ENCODE data around the gene FAM43B. TPM values are rescaled to one million over a fixed set of nuclear protein-coding genes. Genes with fewer than 3 reads are reported as not detected.

The FAM43B gene
- total RNA-seq, 1 donor from 2014 or later: 0.52 TPM

GRCh38 chr1:20530306-20530705 is 22.1 kb upstream of the FAM43B start:
- no peaks in the 10 kb centered on the region for H3K36me3 Mint-ChIP-seq (ENCODE audit: low read depth)
- no peak overlapping the region for H3K4me3 Mint-ChIP-seq (ENCODE audit: unreplicated experiment)
- DNase-seq (ENCODE audit: low spot score): no peak
- H3K4me1 Mint-ChIP-seq (ENCODE audit: low read depth): peaks cover 9% of the 10 kb centered on the region
- TF ChIP-seq, protein P1, sequence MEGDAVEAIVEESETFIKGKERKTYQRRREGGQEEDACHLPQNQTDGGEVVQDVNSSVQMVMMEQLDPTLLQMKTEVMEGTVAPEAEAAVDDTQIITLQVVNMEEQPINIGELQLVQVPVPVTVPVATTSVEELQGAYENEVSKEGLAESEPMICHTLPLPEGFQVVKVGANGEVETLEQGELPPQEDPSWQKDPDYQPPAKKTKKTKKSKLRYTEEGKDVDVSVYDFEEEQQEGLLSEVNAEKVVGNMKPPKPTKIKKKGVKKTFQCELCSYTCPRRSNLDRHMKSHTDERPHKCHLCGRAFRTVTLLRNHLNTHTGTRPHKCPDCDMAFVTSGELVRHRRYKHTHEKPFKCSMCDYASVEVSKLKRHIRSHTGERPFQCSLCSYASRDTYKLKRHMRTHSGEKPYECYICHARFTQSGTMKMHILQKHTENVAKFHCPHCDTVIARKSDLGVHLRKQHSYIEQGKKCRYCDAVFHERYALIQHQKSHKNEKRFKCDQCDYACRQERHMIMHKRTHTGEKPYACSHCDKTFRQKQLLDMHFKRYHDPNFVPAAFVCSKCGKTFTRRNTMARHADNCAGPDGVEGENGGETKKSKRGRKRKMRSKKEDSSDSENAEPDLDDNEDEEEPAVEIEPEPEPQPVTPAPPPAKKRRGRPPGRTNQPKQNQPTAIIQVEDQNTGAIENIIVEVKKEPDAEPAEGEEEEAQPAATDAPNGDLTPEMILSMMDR (IDR thresholded peaks at IDR 0.05): no peak
- H3K9me3 Mint-ChIP-seq (ENCODE audit: low read depth): no peaks in the 10 kb centered on the region
- no peak overlapping the region for H3K27ac Mint-ChIP-seq (ENCODE audit: unreplicated experiment)
- H3K27me3 Mint-ChIP-seq (ENCODE audit: low read depth): peaks cover 67% of the 10 kb centered on the region

- H3K36me3 Mint-ChIP-seq (ENCODE audit: low read depth): no peaks in the 10 kb centered on the region
- no peak overlapping the region for H3K4me3 Mint-ChIP-seq (ENCODE audit: unreplicated experiment)
- no peaks in the 10 kb centered on the region for H3K9me3 Mint-ChIP-seq (ENCODE audit: low read depth)
- TF ChIP-seq, protein P1 (IDR thresholded peaks at IDR 0.05): no peak
- no peak for DNase-seq (ENCODE audit: low spot score)
- peaks cover 9% of the 10 kb centered on the region for H3K4me1 Mint-ChIP-seq (ENCODE audit: low read depth)
- H3K27ac Mint-ChIP-seq (ENCODE audit: unreplicated experiment): no peak overlapping the region
- H3K27me3 Mint-ChIP-seq (ENCODE audit: low read depth): peaks cover 71% of the 10 kb centered on the region
These were observed 21.5 kb upstream of the FAM43B start for GRCh38 chr1:20530901-20531300.

GRCh38 chr1:20533635-20534034 is 18.7 kb upstream of the FAM43B start:
- no peaks in the 10 kb centered on the region for H3K9me3 Mint-ChIP-seq (ENCODE audit: low read depth)
- TF ChIP-seq, protein P1 (IDR thresholded peaks at IDR 0.05): no peak
- peaks cover 61% of the 10 kb centered on the region for H3K27me3 Mint-ChIP-seq (ENCODE audit: low read depth)
- peaks cover 9% of the 10 kb centered on the region for H3K4me1 Mint-ChIP-seq (ENCODE audit: low read depth)
- H3K36me3 Mint-ChIP-seq (ENCODE audit: low read depth): no peaks in the 10 kb centered on the region
- no peak overlapping the region for H3K27ac Mint-ChIP-seq (ENCODE audit: unreplicated experiment)
- no peak for DNase-seq (ENCODE audit: low spot score)
- no peak overlapping the region for H3K4me3 Mint-ChIP-seq (ENCODE audit: unreplicated experiment)

GRCh38 chr1:20534659-20535417 is 17.5 kb upstream of the FAM43B start:
- Mint-ChIP-seq H3K4me1 (ENCODE audit: low read depth) (peaks cover 9% of the 10 kb centered on the region), H3K4me3 (ENCODE audit: unreplicated experiment) (no peak overlapping the region), H3K9me3 (ENCODE audit: low read depth) (no peaks in the 10 kb centered on the region), H3K27ac (ENCODE audit: unreplicated experiment) (no peak overlapping the region), H3K36me3 (ENCODE audit: low read depth) (no peaks in the 10 kb centered on the region), H3K27me3 (ENCODE audit: low read depth) (peaks cover 61% of the 10 kb centered on the region)
- TF ChIP-seq, protein P1 (IDR thresholded peaks at IDR 0.05): no peak
- DNase-seq (ENCODE audit: low spot score): no peak

- H3K36me3 Mint-ChIP-seq (ENCODE audit: low read depth): peaks cover 3% of the 10 kb centered on the region
- no peaks in the 10 kb centered on the region for H3K9me3 Mint-ChIP-seq (ENCODE audit: low read depth)
- no peaks in the 10 kb centered on the region for H3K4me1 Mint-ChIP-seq (ENCODE audit: low read depth)
- no peak overlapping the region for H3K27ac Mint-ChIP-seq (ENCODE audit: unreplicated experiment)
- H3K27me3 Mint-ChIP-seq (ENCODE audit: low read depth): peaks cover 73% of the 10 kb centered on the region
- no peak overlapping the region for H3K4me3 Mint-ChIP-seq (ENCODE audit: unreplicated experiment)
- TF ChIP-seq, protein P1 (IDR thresholded peaks at IDR 0.05): no peak
- no peak for DNase-seq (ENCODE audit: low spot score)
These were observed 14.1 kb upstream of the FAM43B start for GRCh38 chr1:20538227-20538626.
